Activated CD4-positive, alpha-beta memory T cell treated with anti-CD3 and anti-CD28 coated beads, Interleukin-2, amount 10 ng/mL, durations not matched to agents 7 days and 5 days (primary cell): ENCODE measurements around the gene ALOXE3. TPM values are rescaled to one million over a fixed set of nuclear protein-coding genes. Genes with fewer than 3 reads are reported as not detected.

Source experiments
- CTCF ChIA-PET: fragments of 350-600 bp; sonication (Branson Sonifier 250); formaldehyde crosslinking; loops from one replicate; lab custom pipeline; 2021; ENCODE audit warnings: antibody characterized with exemption, inconsistent platforms; lab: Charles Lee
- POLR2A ChIA-PET: fragments of 350-600 bp; sonication (Branson Sonifier 250); formaldehyde crosslinking; loops from one replicate; lab custom pipeline; 2021; ENCODE audit warnings: antibody characterized with exemption; lab: Charles Lee
- DNase-seq: peaks from one replicate; pipeline ENCODE4 v3.0.0-alpha.2; 2020
- H3K27ac Mint-ChIP-seq: one replicate; pipeline ENCODE4 v1.8.0; 2021; ENCODE audit warnings: mild to moderate bottlenecking, mixed read lengths
- H3K27me3 Mint-ChIP-seq: one replicate; pipeline ENCODE4 v1.8.0; 2021; ENCODE audit warnings: mixed read lengths
- H3K36me3 Mint-ChIP-seq: one replicate; pipeline ENCODE4 v1.8.0; 2021; ENCODE audit warnings: low read depth, mixed read lengths
- H3K4me1 Mint-ChIP-seq: one replicate; pipeline ENCODE4 v1.8.0; 2021; ENCODE audit warnings: mixed read lengths
- H3K4me3 Mint-ChIP-seq: one replicate; pipeline ENCODE4 v1.8.0; 2021; ENCODE audit warnings: mild to moderate bottlenecking, mixed read lengths
- H3K9me3 Mint-ChIP-seq: one replicate; pipeline ENCODE4 v1.8.0; 2021; ENCODE audit warnings: mixed read lengths
- total RNA-seq, 2 experiments: library from RNA; stranded (reverse); gene quantifications; one replicate each; pipeline ENCODE4 v1.2.3, GENCODE V29; 2021

The ALOXE3 gene
- total RNA-seq, 2 experiments from 2014 or later, result not detected

GRCh38 chr17:8060274-8060673 lies 58.0 kb downstream of the ALOXE3 start:
- peaks cover 76% of the 10 kb centered on the region for H3K27me3 Mint-ChIP-seq
- CTCF ChIA-PET, result interaction anchor here (0.7 to 8.6 kb wide), 31 partner anchors 9 to 937 kb away, joined by 3 to 149 read pairs (median 4); partner anchors contain the start of genes ALOXE3 and RNF227
- POLR2A ChIA-PET, result interaction anchor here (1.0 to 1.5 kb wide), 3 partner anchors 79 to 373 kb away, joined by 3 to 4 read pairs (median 3); partner anchors contain the start of gene TP53

GRCh38 chr17:8059131-8059530 lies 59.2 kb downstream of the ALOXE3 start:
- peaks cover 69% of the 10 kb centered on the region for H3K27me3 Mint-ChIP-seq
- H3K4me1 Mint-ChIP-seq, result peaks cover 27% of the 10 kb centered on the region
- H3K27ac Mint-ChIP-seq, result no peak overlapping the region
- POLR2A ChIA-PET, result interaction anchor here (1.0 to 1.3 kb wide), 2 partner anchors 11 to 372 kb away, joined by 3 read pairs; partner anchors contain the start of gene TP53
- H3K36me3 Mint-ChIP-seq, result no peaks in the 10 kb centered on the region
- no peak overlapping the region for H3K4me3 Mint-ChIP-seq
- CTCF ChIA-PET, result interaction anchor here (1.9 to 8.6 kb wide), 8 partner anchors 14 to 79 kb away, joined by 4 to 149 read pairs (median 35); partner anchors contain the start of gene ALOXE3
- no peak for DNase-seq
- no peaks in the 10 kb centered on the region for H3K9me3 Mint-ChIP-seq

More at GRCh38 chr17:8060274-8060673, 58.0 kb downstream of the ALOXE3 start:
- H3K36me3 Mint-ChIP-seq, result no peaks in the 10 kb centered on the region
- no peaks in the 10 kb centered on the region for H3K9me3 Mint-ChIP-seq
- peaks cover 25% of the 10 kb centered on the region for H3K4me1 Mint-ChIP-seq
- DNase-seq, result peak; percentile 61
- H3K4me3 Mint-ChIP-seq, result no peak overlapping the region
- H3K27ac Mint-ChIP-seq, result no peak overlapping the region

- DNase-seq, result peak; percentile 54
- H3K36me3 Mint-ChIP-seq, result no peaks in the 10 kb centered on the region
- H3K27me3 Mint-ChIP-seq, result peaks cover 58% of the 10 kb centered on the region
- H3K9me3 Mint-ChIP-seq, result no peaks in the 10 kb centered on the region
- CTCF ChIA-PET, result interaction anchor here (0.7 to 8.6 kb wide), 28 partner anchors 8 to 326 kb away, joined by 3 to 149 read pairs (median 5); partner anchors contain the start of genes ALOXE3, CNTROB, CYB5D1 and GUCY2D
- no peak overlapping the region for H3K27ac Mint-ChIP-seq
- peaks cover 27% of the 10 kb centered on the region for H3K4me1 Mint-ChIP-seq
- no peak overlapping the region for H3K4me3 Mint-ChIP-seq
- POLR2A ChIA-PET, result interaction anchor here (1.0 to 1.6 kb wide), 3 partner anchors 41 to 142 kb away, joined by 3 to 5 read pairs (median 4); partner anchors contain the start of gene RNF227
Observed at GRCh38 chr17:8057691-8058114, 60.6 kb downstream of the ALOXE3 start.

GRCh38 chr17:8056976-8057625 lies 61.2 kb downstream of the ALOXE3 start:
- POLR2A ChIA-PET, result interaction anchor here (1.0 to 1.6 kb wide), 5 partner anchors 15 to 142 kb away, joined by 3 to 7 read pairs (median 4); partner anchors contain the start of gene RNF227
- Mint-ChIP-seq H3K27me3 (peaks cover 52% of the 10 kb centered on the region), H3K9me3 (no peaks in the 10 kb centered on the region), H3K4me3 (no peak overlapping the region), H3K27ac (no peak overlapping the region), H3K36me3 (no peaks in the 10 kb centered on the region), H3K4me1 (peaks cover 27% of the 10 kb centered on the region)
- CTCF ChIA-PET, result interaction anchor here (0.7 to 8.6 kb wide), 26 partner anchors 9 to 326 kb away, joined by 3 to 149 read pairs (median 5); partner anchors contain the start of genes ALOXE3, CNTROB, CYB5D1 and GUCY2D
- no peak for DNase-seq

GRCh38 chr17:8056232-8056975 lies 61.9 kb downstream of the ALOXE3 start:
- H3K27ac Mint-ChIP-seq, result no peak overlapping the region
- CTCF ChIA-PET, result interaction anchor here (1.0 to 8.6 kb wide), 15 partner anchors 10 to 313 kb away, joined by 3 to 149 read pairs (median 7); partner anchors contain the start of genes ALOXE3 and RNF227
- DNase-seq, result peak; percentile 76
- H3K4me3 Mint-ChIP-seq, result no peak overlapping the region
- H3K27me3 Mint-ChIP-seq, result peaks cover 45% of the 10 kb centered on the region
- H3K9me3 Mint-ChIP-seq, result no peaks in the 10 kb centered on the region
- POLR2A ChIA-PET, result interaction anchor here (1.3 to 1.6 kb wide), 4 partner anchors 15 to 117 kb away, joined by 3 to 7 read pairs (median 4); no protein-coding TSS in a partner anchor
- H3K4me1 Mint-ChIP-seq, result peaks cover 27% of the 10 kb centered on the region
- H3K36me3 Mint-ChIP-seq, result no peaks in the 10 kb centered on the region

GRCh38 chr17:8055851-8056231 lies 62.5 kb downstream of the ALOXE3 start:
- peaks cover 27% of the 10 kb centered on the region for H3K4me1 Mint-ChIP-seq
- CTCF ChIA-PET, result interaction anchor here (1.0 to 8.6 kb wide), 12 partner anchors 10 to 313 kb away, joined by 3 to 149 read pairs (median 10); partner anchors contain the start of genes ALOXE3 and RNF227
- peaks cover 40% of the 10 kb centered on the region for H3K27me3 Mint-ChIP-seq
- H3K4me3 Mint-ChIP-seq, result no peak overlapping the region
- no peak for DNase-seq
- POLR2A ChIA-PET, result interaction anchor here (0.6 to 1.6 kb wide), 4 partner anchors 14 to 63 kb away, joined by 3 to 7 read pairs (median 4); no protein-coding TSS in a partner anchor
- H3K9me3 Mint-ChIP-seq, result no peaks in the 10 kb centered on the region
- no peaks in the 10 kb centered on the region for H3K36me3 Mint-ChIP-seq
- H3K27ac Mint-ChIP-seq, result no peak overlapping the region

GRCh38 chr17:8053600-8053999 lies 64.7 kb downstream of the ALOXE3 start:
- Mint-ChIP-seq H3K27me3 (peaks cover 19% of the 10 kb centered on the region), H3K9me3 (no peaks in the 10 kb centered on the region), H3K27ac (no peak overlapping the region), H3K4me3 (no peak overlapping the region), H3K36me3 (no peaks in the 10 kb centered on the region), H3K4me1 (peaks cover 24% of the 10 kb centered on the region)
- POLR2A ChIA-PET, result interaction anchor here (0.6 kb wide), 1 partner anchor 57 kb away, joined by 3 read pairs; no protein-coding TSS in a partner anchor
- no peak for DNase-seq
- CTCF ChIA-PET, result interaction anchor here (1.0 kb wide), 1 partner anchor 12 kb away, joined by 3 read pairs; no protein-coding TSS in a partner anchor

GRCh38 chr17:8052256-8053252 lies 65.8 kb downstream of the ALOXE3 start:
- DNase-seq, result no peak
- CTCF ChIA-PET, result no interaction called here
- Mint-ChIP-seq H3K4me1 (peaks cover 23% of the 10 kb centered on the region), H3K27ac (no peak overlapping the region), H3K4me3 (no peak overlapping the region), H3K27me3 (peaks cover 16% of the 10 kb centered on the region), H3K9me3 (no peaks in the 10 kb centered on the region), H3K36me3 (no peaks in the 10 kb centered on the region)
- POLR2A ChIA-PET, result no interaction called here

GRCh38 chr17:8051831-8052230 lies 66.5 kb downstream of the ALOXE3 start:
- Mint-ChIP-seq H3K36me3 (no peaks in the 10 kb centered on the region), H3K27ac (no peak overlapping the region), H3K9me3 (no peaks in the 10 kb centered on the region), H3K27me3 (peaks cover 9% of the 10 kb centered on the region), H3K4me3 (no peak overlapping the region), H3K4me1 (peaks cover 17% of the 10 kb centered on the region)
- CTCF ChIA-PET, result interaction anchor here (1.0 kb wide), 1 partner anchor 9 kb away, joined by 3 read pairs; no protein-coding TSS in a partner anchor
- DNase-seq, result no peak
- POLR2A ChIA-PET, result no interaction called here

- H3K4me1 Mint-ChIP-seq, result no peaks in the 10 kb centered on the region
- no peaks in the 10 kb centered on the region for H3K9me3 Mint-ChIP-seq
- no peaks in the 10 kb centered on the region for H3K36me3 Mint-ChIP-seq
- DNase-seq, result no peak
- no peak overlapping the region for H3K27ac Mint-ChIP-seq
- no peak overlapping the region for H3K4me3 Mint-ChIP-seq
- peaks cover 5% of the 10 kb centered on the region for H3K27me3 Mint-ChIP-seq
- ChIA-PET CTCF (interaction anchor here (0.6 to 1.2 kb wide), 2 partner anchors 11 to 38 kb away, joined by 4 to 6 read pairs; no protein-coding TSS in a partner anchor), POLR2A (no interaction called here)
Observed at GRCh38 chr17:8048736-8049135, 69.6 kb downstream of the ALOXE3 start.

GRCh38 chr17:8048236-8048635 lies 70.1 kb downstream of the ALOXE3 start:
- CTCF ChIA-PET, result interaction anchor here (0.6 kb wide), 1 partner anchor 10 kb away, joined by 3 read pairs; no protein-coding TSS in a partner anchor
- H3K27me3 Mint-ChIP-seq, result peaks cover 5% of the 10 kb centered on the region

More at GRCh38 chr17:8048236-8048635, 70.1 kb downstream of the ALOXE3 start:
- no peaks in the 10 kb centered on the region for H3K36me3 Mint-ChIP-seq
- no peak for DNase-seq
- H3K4me1 Mint-ChIP-seq, result no peaks in the 10 kb centered on the region
- POLR2A ChIA-PET, result interaction anchor here (0.9 kb wide), 1 partner anchor 11 kb away, joined by 3 read pairs; no protein-coding TSS in a partner anchor
- no peak overlapping the region for H3K4me3 Mint-ChIP-seq
- no peaks in the 10 kb centered on the region for H3K9me3 Mint-ChIP-seq
- H3K27ac Mint-ChIP-seq, result no peak overlapping the region
